ENCODE results near the gene CIBAR2.

CIBAR2 gene

DNA sequence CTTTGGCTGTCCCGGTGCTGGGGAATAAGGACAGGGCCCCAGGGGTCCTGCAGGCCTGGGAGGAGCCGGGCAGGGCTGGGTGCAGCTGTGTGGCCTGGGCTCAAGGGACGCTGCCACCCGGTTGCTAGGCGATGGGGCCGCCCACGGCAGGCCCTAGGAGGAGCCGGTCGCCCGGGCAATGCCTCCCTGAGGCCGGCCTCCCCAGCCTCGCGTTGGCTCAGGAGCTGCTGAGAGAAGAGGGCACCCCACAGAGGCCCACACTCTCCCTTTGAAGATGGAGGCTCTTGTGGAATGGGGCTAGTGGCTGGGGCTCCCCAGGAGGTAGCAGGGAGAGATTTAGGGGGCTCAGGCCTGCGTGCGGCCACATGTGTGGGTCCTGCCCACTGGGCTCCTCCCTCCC is at the start of gene CIBAR2:
Gene CIBAR2, minus strand, starts transcription at position 109 of the 400 bp plus-strand sequence. CDS start 120 bp downstream, outside the sequence.
- DNase-seq, result no peak
- in situ Hi-C loops (cut with HindIII; ENCODE audit: low pct_ligation_motif_present, low pct_unique_long_range_greater_than_20kb, low sequenced_read_pairs), result no loop called here

- no peak for DNase-seq
- in situ Hi-C loops (cut with HindIII; ENCODE audit: low pct_ligation_motif_present, low pct_unique_long_range_greater_than_20kb, low sequenced_read_pairs), result no loop called here
Measured at GRCh38 chr16:85159179-85159980, 47.1 kb upstream of the CIBAR2 start.

- DNase-seq, result no peak
- in situ Hi-C loops (cut with HindIII; ENCODE audit: low pct_ligation_motif_present, low pct_unique_long_range_greater_than_20kb, low sequenced_read_pairs), result no loop called here
Measured at GRCh38 chr16:85158743-85159178, 46.5 kb upstream of the CIBAR2 start.

GRCh38 chr16:85157813-85158742 is 45.8 kb upstream of the CIBAR2 start:
- in situ Hi-C loops (cut with HindIII; ENCODE audit: low pct_ligation_motif_present, low pct_unique_long_range_greater_than_20kb, low sequenced_read_pairs), result no loop called here
- no peak for DNase-seq

DNA sequence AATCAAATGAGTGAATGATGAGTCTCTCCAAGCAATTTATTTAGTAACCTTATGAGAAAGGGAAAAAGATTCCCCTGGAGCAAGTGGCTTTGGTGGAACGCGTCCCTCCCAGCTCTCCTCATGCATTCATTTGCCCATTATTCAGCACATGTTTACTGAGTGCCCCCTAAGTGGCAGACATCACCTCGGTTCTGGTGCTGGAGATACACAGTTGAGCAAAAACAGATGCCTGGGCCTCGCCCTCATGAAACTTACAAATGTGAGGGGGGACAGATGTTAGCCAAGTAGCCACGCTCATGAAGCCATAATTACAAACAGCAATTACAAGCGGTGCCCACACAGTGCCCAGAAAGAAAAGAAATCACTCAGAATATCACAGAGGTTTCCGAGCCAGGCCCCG is 45.1 kb upstream of the CIBAR2 start:
- in situ Hi-C loops (cut with HindIII; ENCODE audit: low pct_ligation_motif_present, low pct_unique_long_range_greater_than_20kb, low sequenced_read_pairs), result no loop called here
- DNase-seq, result no peak

DNA sequence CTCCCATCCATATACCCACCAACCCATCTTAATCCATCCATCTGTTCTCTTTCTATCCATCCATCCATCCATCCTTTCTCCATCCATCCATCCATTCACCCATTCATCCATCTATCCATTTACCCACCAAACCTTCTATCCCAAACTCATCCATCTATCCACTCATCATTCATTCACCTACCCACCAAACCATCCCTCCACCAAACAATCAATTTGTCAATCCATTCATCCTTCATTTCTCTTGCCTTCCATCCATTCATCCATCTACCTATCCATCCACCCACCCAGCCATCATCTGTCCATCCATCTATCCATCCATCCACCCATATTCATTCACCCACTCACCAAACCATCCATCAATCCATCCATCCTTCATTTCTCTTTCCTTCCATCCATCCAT is 44.6 kb upstream of the CIBAR2 start:
- no peak for DNase-seq
- in situ Hi-C loops (cut with HindIII; ENCODE audit: low pct_ligation_motif_present, low pct_unique_long_range_greater_than_20kb, low sequenced_read_pairs), result no loop called here

GRCh38 chr16:85156440-85156839 is 44.2 kb upstream of the CIBAR2 start:
- no peak for DNase-seq
- in situ Hi-C loops (cut with HindIII; ENCODE audit: low pct_ligation_motif_present, low pct_unique_long_range_greater_than_20kb, low sequenced_read_pairs), result no loop called here

DNA sequence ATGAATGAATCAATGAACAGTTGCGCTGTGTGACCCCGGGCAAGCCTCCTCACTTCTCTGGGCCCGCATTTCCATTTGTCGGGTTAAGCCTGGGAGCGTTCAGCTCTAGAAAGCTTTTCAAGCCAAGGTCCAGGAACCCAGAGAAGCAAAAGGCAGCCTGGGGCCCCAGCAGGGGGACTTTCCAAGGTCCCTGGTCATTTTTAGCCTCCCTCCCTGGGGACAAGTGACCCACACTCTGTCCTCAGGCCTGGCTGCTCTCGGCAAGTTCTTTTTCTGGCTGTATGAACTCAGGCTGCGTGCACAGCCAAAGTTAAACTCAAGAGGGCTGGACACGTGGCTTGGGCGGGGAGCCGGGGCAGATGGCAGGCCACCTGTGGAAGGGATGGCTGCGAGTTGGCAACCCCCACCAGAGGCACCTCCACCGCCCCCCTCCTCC is 41.4 kb upstream of the CIBAR2 start:
- no peak for DNase-seq
- in situ Hi-C loops (cut with HindIII; ENCODE audit: low pct_ligation_motif_present, low pct_unique_long_range_greater_than_20kb, low sequenced_read_pairs), result no loop called here

- in situ Hi-C loops (cut with HindIII; ENCODE audit: low pct_ligation_motif_present, low pct_unique_long_range_greater_than_20kb, low sequenced_read_pairs), result no loop called here
- DNase-seq, result no peak
Measured at GRCh38 chr16:85153046-85153445, 40.8 kb upstream of the CIBAR2 start.

- DNase-seq, result no peak
- in situ Hi-C loops (cut with HindIII; ENCODE audit: low pct_ligation_motif_present, low pct_unique_long_range_greater_than_20kb, low sequenced_read_pairs), result no loop called here
Measured at GRCh38 chr16:85152414-85153030, 40.2 kb upstream of the CIBAR2 start.

DNA sequence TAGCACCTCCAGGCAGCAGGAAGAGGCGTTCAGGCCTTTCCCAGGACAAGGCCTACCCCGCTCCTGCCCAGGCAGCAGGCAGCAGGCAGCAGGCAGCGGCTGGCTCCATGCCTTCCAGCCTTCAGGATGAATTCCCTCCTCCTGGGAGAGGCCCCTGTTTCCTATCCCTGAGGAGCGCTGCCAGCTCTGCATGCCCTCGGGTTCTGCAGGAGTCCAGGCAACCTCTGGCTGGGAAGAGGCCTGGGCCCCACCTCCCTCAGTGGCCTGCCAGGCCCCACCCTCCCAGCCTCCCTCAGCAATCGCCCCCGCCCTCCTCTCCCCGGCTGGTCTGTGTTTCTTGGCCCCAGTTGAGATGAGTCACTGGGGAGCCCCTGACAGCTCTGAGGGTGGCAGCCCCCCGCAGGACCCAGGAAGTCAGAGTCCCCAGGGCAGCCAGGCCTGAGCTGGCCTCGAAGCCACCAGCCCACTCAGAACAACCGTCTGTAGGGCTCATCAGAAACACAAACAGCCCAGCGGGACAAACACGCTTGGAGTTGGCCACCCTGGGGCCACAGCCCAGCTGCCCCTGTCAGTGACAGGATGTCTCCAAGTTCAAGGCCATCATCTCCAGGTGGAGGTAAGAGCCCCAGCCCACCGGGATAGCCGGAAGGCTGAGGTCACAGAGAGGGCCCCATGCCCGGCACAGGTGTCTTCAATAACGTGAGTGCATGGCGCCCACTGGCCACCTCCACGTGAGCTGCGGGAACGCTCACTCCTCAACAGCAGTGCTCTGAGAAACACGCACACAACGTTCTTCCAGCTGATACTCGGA is 39.5 kb upstream of the CIBAR2 start:
- in situ Hi-C loops (cut with HindIII; ENCODE audit: low pct_ligation_motif_present, low pct_unique_long_range_greater_than_20kb, low sequenced_read_pairs), result no loop called here
- no peak for DNase-seq

DNA sequence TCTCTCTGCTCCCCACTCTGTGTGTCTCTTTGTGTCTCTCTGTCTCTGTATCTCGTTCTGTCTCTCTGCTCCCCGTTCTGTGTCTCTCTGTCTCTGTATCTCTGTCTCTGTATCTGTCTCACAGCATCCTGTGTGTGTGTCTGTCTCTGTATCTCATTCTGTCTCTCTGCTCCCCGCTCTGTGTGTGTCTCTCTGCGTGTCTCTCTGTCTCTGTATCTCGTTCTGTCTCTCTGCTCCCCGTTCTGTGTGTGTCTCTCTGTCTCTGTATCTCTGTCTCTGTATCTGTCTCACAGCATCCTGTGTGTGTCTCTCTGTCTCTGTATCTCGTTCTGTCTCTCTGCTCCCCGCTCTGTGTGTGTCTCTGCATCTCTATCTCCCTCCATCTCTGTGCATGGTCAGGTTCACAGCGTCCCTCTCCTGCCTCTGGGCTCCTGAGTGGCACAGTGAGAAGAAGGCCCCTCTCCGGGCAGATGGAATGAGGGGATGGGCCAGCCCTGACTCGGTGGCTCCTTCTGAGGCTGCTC is 38.9 kb upstream of the CIBAR2 start:
- in situ Hi-C loops (cut with HindIII; ENCODE audit: low pct_ligation_motif_present, low pct_unique_long_range_greater_than_20kb, low sequenced_read_pairs), result no loop called here
- no peak for DNase-seq

DNA sequence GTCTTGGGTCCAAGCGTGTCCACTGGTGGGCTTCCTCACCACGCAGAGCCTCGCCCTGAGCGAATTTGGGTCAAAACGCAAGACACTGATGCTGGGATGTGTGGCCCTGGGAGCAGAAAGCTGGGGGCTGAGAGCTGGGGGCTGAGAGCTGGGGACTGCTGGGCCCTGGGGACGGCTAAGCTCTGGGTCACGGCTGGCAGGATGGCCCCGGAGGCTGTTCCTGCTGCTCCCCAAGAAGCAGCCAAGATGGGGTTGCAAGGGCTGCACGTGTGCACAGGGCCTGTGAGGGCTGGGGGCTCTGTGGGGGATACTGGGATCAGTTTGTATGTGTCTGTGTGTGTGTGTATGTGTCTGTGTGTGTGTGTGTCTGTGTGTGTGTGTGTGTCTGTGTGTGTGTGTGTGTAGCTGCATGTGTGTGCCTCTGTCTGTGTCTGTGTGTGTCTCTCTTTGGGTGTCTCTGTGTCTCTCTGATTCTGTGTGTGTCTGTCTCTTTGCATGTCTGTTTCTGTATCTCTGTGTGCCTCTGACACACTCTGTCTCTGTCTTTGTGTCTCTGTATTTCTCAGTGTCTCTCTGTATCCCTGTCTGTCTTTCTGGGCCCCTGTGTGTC is 38.2 kb upstream of the CIBAR2 start:
- no peak for DNase-seq
- in situ Hi-C loops (cut with HindIII; ENCODE audit: low pct_ligation_motif_present, low pct_unique_long_range_greater_than_20kb, low sequenced_read_pairs), result no loop called here

DNA sequence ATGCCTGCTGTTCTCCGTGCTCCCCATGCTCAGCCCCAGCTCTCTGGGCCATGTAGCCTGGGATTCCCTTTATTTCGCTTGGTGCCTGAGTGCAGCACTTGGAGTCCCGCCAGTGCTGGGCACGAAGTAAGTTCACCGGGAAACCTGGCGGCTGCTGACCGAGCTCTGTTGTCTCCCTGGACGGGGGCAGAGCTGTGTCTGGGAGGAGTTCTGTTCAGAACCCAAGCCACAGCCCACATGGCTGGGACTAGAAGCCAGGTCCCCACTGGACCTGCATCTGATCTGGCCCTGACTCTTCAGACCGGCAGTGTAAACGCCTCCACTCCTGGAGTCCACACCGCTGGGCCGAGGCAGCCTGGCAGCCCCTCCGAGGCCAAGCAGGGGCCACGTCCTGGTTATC is 37.5 kb upstream of the CIBAR2 start:
- in situ Hi-C loops (cut with HindIII; ENCODE audit: low pct_ligation_motif_present, low pct_unique_long_range_greater_than_20kb, low sequenced_read_pairs), result no loop called here
- no peak for DNase-seq

DNA sequence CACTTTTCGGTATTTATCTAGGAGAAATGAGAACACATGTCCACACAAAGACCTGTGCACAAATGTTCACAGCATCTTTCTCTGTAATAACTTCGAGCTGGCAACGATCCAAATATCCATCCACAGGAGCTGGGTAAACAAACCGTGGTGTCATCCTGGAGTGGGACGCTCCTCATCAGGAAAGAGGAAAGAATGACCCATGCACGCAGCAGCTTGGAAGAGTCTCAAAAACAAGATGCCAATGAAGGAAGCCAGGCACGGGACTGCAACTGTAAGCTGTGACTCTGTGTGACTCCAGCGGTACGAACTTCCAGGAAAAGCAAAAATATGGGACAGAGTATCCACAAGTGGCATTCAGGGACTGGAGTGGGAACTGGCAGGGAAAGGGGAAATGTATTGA is 36.7 kb upstream of the CIBAR2 start:
- in situ Hi-C loops (cut with HindIII; ENCODE audit: low pct_ligation_motif_present, low pct_unique_long_range_greater_than_20kb, low sequenced_read_pairs), result no loop called here
- no peak for DNase-seq

- DNase-seq, result no peak
- in situ Hi-C loops (cut with HindIII; ENCODE audit: low pct_ligation_motif_present, low pct_unique_long_range_greater_than_20kb, low sequenced_read_pairs), result no loop called here
Measured at GRCh38 chr16:85146922-85147651, 34.8 kb upstream of the CIBAR2 start.

- DNase-seq, result no peak
- in situ Hi-C loops (cut with HindIII; ENCODE audit: low pct_ligation_motif_present, low pct_unique_long_range_greater_than_20kb, low sequenced_read_pairs), result no loop called here
Measured at GRCh38 chr16:85146532-85146797, 34.2 kb upstream of the CIBAR2 start.

All from ACHN (cell line).